ENCODE data around the gene KCTD18. TPM values are rescaled to one million over a fixed set of nuclear protein-coding genes. Genes with fewer than 3 reads are reported as not detected.

KCTD18 gene
- total and polyA plus RNA-seq, 10 of the 15 experiments (the other 5 are each of a cell fraction or from before 2014, with no cell fraction given) = 1.4 to 16.9 (median 12.5) TPM

DNA sequence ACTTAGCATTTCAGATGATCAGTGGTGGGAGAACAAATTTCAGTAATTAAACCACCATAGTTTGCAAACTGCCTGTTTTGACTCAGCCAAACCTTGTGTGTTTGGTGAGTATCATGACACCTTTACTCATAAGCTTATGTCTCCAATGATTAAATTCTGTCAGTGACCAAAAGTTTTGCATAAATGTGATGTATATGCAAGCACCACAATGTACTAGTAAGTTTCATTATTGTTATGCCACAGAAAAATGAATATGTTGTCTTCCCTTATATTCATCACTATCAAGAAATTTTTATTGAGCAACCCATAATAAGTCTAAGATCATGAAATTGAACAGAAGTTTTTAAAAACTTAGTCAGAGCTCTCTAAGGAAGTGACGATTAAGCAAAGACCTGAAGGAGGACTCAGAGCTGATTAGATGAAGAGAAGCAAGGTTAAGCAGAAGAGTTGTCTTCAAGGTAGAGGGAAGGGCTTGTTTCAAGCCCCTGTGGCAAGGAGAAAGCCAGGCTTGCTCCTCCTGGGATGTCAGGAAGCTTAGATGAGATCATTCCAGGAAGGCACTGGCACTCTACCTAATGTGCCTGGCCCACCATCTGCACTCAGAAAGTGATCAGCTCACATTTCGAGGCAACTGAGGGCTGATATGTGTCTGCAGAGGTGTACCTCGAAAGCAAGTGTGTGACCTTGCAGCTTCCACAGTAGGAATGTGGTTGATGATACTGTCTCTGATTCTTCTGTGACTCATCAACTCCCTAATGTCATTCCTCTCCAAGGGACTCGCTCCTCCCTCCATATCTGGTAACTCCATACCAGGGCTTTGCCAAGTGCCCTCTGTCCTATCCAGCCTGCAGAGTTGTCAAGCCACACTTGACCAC lies 54.7 kb downstream of the KCTD18 start:
- DNase-seq (ENCODE audit: low read depth, low spot score) (peak; percentile 66), ATAC-seq (peak; percentile 77), FAIRE-seq (no peak)
- Histone ChIP-seq H3K27ac (ENCODE audit: control insufficient read depth, insufficient read depth) (peak overlapping the region; percentile 30; the same call in 1 of the 2 replicates), H4K20me1 (ENCODE audit: control insufficient read depth, insufficient read depth) (no peaks in the 10 kb centered on the region), H3K9me3 (replicated peaks; ENCODE audit: control insufficient read depth, insufficient read depth, low read length) (no peaks in the 10 kb centered on the region), H3K36me3 (ENCODE audit: control insufficient read depth in 2 of 2, insufficient read depth in 2 of 2, low read length in 1 of 2) (no peaks in the 10 kb centered on the region), H3K4me2 (ENCODE audit: control insufficient read depth, insufficient read depth) (peak overlapping the region; percentile 28; the same call in 1 of the 2 replicates), H2AFZ (ENCODE audit: control insufficient read depth, low read depth, low read length) (no peak overlapping the region), H3K9ac (ENCODE audit: control insufficient read depth, insufficient read depth, low read length) (no peak overlapping the region), H3K79me2 (ENCODE audit: control insufficient read depth, insufficient read depth, low read length) (no peaks in the 10 kb centered on the region), H3K27me3 (replicated peaks in 1 of 2; ENCODE audit: control insufficient read depth in 2 of 2, insufficient read depth in 2 of 2, low read length in 1 of 2) (no peaks in the 10 kb centered on the region), H3K4me1 (ENCODE audit: control insufficient read depth, insufficient read depth, low read length) (peaks cover 17% of the 10 kb centered on the region), H3K4me3 (no peak overlapping the region)
- in situ Hi-C loops (cut with MboI) (no loop called here), intact Hi-C loops (cut with micrococcal nuclease; ENCODE audit: unreplicated experiment) (loop anchor here (2.0 to 5.0 kb wide), 2 partner anchors 16 to 148 kb away; partner anchors contain the start of gene SPATS2L)
- ChIA-PET RAD21 (ENCODE audit: unreplicated experiment) (interaction anchor here (0.6 to 5.1 kb wide), 5 partner anchors 10 to 393 kb away, joined by 3 to 33 read pairs (median 4); no protein-coding TSS in a partner anchor), SMC1A (ENCODE audit: uncharacterized antibody, unreplicated experiment) (interaction anchor here (0.5 to 5.3 kb wide), 12 partner anchors 8 to 477 kb away, joined by 3 to 41 read pairs (median 5); no protein-coding TSS in a partner anchor), CTCF (interaction anchor here (0.6 to 5.3 kb wide), 9 partner anchors 8 to 477 kb away, joined by 3 to 37 read pairs (median 5); partner anchors contain the start of gene SPATS2L), POLR2A (interaction anchor here (0.8 kb wide), 1 partner anchor 21 kb away, joined by 3 read pairs; no protein-coding TSS in a partner anchor)
- no TSS peak for BruUV-seq (replicated peaks)
- WGBS (ENCODE audit: insufficient coverage, insufficient replicate concordance, low lambda C conversion rate, missing lambda C conversion rate) = 21% methylated on average over 4 of the region's 4 CpGs
- TF ChIP-seq, protein P1, sequence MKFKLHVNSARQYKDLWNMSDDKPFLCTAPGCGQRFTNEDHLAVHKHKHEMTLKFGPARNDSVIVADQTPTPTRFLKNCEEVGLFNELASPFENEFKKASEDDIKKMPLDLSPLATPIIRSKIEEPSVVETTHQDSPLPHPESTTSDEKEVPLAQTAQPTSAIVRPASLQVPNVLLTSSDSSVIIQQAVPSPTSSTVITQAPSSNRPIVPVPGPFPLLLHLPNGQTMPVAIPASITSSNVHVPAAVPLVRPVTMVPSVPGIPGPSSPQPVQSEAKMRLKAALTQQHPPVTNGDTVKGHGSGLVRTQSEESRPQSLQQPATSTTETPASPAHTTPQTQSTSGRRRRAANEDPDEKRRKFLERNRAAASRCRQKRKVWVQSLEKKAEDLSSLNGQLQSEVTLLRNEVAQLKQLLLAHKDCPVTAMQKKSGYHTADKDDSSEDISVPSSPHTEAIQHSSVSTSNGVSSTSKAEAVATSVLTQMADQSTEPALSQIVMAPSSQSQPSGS (IDR thresholded peaks at IDR 0.05; ENCODE audit: low read length) = peak; percentile 76
- TF ChIP-seq JUNB (IDR thresholded peaks at IDR 0.05) = peak; percentile 92
- no peak for TF ChIP-seq ZSCAN29 (IDR thresholded peaks at IDR 0.05)
- TF ChIP-seq SREBF1 (IDR thresholded peaks at IDR 0.05; ENCODE audit: low read length) = no peak; the same call in 1 of the 2 replicates
- no peak for TF ChIP-seq HCFC1 (IDR thresholded peaks at IDR 0.05; ENCODE audit: low read length)
- TF ChIP-seq POU2F2 (IDR thresholded peaks at IDR 0.05; ENCODE audit: borderline replicate concordance, low read depth, low read length) = peak; percentile 95
- TF ChIP-seq IKZF2 (IDR thresholded peaks at IDR 0.05) = peak; percentile 24 to 57; a peak in 3 of 4 replicates
- no peak for TF ChIP-seq E4F1 (IDR thresholded peaks at IDR 0.05; ENCODE audit: borderline replicate concordance, partially characterized antibody)
- TF ChIP-seq BCLAF1 (IDR thresholded peaks at IDR 0.05) = no peak
- TF ChIP-seq, protein P2, sequence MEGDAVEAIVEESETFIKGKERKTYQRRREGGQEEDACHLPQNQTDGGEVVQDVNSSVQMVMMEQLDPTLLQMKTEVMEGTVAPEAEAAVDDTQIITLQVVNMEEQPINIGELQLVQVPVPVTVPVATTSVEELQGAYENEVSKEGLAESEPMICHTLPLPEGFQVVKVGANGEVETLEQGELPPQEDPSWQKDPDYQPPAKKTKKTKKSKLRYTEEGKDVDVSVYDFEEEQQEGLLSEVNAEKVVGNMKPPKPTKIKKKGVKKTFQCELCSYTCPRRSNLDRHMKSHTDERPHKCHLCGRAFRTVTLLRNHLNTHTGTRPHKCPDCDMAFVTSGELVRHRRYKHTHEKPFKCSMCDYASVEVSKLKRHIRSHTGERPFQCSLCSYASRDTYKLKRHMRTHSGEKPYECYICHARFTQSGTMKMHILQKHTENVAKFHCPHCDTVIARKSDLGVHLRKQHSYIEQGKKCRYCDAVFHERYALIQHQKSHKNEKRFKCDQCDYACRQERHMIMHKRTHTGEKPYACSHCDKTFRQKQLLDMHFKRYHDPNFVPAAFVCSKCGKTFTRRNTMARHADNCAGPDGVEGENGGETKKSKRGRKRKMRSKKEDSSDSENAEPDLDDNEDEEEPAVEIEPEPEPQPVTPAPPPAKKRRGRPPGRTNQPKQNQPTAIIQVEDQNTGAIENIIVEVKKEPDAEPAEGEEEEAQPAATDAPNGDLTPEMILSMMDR (IDR thresholded peaks at IDR 0.05 in 2 of 3, conservative IDR thresholded peaks at IDR 0.05 in 1 of 3; ENCODE audit: control insufficient read depth in 2 of 3, extremely low read depth in 1 of 3, insufficient read depth in 1 of 3, low read depth in 3 of 3, low read length in 3 of 3) = no peak
- TF ChIP-seq DPF2 (IDR thresholded peaks at IDR 0.05) = peak; percentile 86
- peak; percentile 3 for TF ChIP-seq SMAD1 (IDR thresholded peaks at IDR 0.05; ENCODE audit: low read depth, partially characterized antibody)
- TF ChIP-seq PAX5 (IDR thresholded peaks at IDR 0.05; ENCODE audit: borderline replicate concordance, low read depth, low read length) = peak; percentile 49; the same call in 1 of the 2 replicates
- peak; percentile 76; the same call in 1 of the 2 replicates for TF ChIP-seq ZBED1 (IDR thresholded peaks at IDR 0.05; ENCODE audit: borderline replicate concordance)
